ENCODE measurements around the gene BAG2.

Gene BAG2

DNA sequence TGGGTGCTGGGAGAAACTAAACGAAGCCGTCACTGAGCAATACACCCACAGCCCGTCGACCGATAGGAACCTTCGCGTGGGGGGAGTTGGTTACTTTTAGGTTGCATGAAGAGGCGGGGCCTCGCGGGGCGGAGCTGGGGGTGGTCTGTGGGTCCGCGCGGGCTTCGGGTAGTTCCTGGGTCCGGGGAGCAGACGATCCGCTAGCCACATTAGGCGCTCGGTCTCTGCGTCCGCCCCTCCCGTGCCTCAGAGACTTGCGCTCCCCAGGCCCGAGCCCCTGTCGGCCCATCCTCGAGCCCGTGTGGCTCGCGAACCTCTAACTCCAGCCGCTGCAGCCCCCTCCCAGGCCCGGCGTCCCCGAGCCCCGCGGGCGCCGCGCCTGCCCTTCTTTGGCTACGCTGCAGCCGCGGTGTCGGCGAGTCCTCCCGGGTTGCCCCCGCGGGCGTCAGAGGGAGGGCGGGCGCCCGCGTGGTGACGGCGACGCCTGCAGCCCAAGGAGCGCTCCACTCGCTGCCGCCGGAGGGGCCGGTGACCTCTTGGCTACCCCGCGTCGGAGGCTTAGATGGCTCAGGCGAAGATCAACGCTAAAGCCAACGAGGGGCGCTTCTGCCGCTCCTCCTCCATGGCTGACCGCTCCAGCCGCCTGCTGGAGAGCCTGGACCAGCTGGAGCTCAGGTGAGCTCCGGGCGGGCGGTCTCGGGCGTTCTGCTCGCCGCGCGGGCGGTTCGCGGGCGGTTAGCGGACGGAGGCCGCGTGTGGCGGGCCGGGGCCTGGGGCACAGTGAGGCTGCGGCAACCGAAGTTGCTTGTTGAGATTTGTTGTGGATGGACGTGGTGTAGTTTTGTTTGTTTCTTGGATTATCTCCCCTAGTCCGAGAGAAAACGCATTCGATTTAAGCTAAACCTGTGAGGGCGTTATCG is at the start of gene BAG2:
TSS of gene BAG2 (plus strand) at position 191 of the 920 bp plus-strand sequence. CDS start at position 563, 372 bp downstream.
- peak; percentile 36 for DNase-seq

DNA sequence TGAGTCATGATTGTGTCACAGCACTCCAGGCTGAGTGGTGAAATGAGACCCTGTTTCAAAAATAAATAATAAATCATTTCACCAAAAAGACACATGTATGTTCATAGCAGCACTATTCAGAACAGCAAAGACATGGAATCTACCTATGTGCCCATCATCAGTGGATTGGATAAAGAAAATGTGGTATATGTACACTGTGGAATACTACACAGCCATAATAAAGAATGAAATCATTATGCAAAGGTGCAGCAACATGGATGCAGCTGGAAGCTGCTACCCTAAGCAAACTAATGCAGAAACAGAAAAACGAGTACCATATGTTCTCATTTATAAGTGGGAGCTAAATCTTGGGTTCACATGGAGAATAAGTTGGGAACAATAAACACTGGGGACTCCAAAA is 49.0 kb upstream of the BAG2 start:
- DNase-seq = no peak

DNA sequence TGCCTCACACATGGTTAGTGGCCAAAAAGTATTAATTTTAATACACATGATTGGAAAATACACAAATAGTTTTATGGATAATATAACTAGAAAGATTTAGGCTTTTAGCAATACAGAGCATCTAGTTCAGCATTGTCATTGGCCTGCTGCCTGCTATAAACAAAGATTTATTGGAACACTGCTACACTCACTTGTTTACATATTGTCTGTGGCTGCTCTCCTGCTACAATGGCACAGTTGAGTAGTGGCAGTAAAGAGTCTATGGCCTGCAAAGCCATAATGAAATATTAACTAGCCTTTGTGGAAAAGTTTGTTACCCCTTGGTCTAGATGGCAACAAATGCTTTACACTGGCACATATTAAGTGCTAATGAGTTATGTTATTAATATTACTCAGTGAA is 44.4 kb upstream of the BAG2 start:
- no peak for DNase-seq

DNA sequence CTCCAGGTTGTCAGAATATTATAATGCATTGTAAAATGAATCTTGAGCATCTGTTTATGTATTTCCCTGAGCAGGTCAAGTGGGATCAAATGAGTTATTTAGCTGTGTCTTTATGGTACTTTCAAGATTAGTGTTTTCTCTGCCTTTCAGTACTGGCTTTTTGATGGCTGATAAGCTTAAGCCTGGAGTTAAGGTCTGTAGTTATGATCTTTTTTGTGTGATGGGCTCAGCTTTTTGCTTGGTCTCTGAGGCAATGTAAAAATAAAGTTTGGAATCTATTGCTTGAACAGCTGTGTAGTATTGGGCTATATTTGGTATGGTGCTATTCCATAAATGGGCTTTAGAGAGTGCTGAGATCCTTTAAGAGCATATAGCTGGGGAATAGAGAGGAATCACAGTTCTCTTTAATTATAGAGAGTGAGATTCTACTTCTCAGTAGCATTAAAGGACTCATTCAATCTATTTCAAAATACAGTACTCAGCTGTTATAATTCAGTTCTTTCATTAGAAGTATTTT is 41.4 kb upstream of the BAG2 start:
- no peak for DNase-seq

DNA sequence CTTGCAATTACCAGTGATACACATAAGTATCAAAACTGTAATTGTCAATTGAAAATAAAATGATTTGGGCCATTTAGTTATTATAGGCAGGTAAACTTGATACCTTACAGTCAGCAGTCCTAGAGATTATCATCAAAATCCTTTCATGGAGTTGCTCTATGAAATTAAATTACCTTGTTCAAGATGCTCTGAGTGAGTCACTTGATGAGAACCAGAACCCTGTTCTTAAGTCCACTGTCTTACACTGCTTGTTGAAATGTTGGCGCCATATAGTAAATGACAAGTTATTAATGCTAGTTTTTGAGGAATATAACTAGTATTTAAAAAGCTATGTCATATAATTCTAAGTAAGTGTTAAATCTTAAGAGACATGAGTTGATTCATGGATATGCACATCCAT is 37.2 kb upstream of the BAG2 start:
- DNase-seq = no peak

DNA sequence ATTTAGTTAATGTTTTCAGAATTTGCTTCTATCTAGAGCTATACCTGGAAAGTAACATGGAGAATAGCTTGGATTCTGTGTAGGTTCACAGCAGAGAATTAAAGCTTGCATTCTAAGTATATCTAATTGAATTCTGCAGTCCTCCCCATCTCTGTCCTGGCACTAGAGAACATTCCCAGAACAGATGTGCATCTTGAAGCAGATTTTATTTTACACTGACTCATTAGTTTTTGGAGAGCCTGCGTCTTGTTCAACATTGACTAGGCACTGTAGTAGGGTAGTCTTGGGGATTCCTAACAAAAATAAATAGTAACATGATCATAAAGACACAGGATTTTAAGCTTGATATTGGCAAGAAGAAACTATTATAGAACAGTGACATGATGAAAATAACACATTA is 36.2 kb upstream of the BAG2 start:
- DNase-seq = no peak

DNA sequence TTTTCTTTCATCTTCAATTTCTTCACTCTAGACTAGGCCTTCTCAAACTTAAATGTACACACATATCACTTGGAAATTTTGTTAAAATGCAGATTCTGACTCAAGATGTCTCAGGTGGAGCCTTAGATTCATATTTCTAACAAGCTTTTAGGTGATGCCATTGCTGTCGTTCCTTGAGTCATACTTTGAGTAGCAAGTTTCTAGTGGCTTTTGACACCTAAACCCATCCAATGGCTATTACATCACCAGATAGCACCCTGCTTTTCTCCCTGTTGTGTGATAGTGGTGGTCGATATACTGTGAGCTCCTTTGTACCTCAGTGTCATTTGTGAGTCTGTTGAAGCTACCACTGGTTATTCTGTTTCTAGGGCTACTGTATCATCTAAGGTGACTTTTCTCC is 34.8 kb upstream of the BAG2 start:
- DNase-seq = no peak

DNA sequence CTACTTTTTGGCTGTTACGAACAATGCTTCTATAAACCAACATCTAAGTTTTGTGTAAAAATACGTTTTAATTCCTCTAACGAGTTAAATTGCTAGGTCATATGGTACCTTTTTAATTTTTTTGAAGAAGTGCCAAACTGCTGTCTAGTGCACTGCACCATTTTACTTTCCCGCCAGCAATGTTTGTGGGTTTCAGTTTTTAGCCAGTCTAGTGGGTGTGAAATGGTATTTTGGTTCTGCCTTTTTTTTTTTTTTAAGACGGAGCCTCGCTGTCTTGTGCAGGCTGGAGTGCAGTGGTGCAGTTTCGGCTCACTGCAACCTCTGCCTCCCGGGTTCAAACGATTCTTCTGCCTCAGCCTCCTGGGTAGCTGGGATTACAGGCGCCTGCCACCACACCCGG is 34.1 kb upstream of the BAG2 start:
- no peak for DNase-seq

DNA sequence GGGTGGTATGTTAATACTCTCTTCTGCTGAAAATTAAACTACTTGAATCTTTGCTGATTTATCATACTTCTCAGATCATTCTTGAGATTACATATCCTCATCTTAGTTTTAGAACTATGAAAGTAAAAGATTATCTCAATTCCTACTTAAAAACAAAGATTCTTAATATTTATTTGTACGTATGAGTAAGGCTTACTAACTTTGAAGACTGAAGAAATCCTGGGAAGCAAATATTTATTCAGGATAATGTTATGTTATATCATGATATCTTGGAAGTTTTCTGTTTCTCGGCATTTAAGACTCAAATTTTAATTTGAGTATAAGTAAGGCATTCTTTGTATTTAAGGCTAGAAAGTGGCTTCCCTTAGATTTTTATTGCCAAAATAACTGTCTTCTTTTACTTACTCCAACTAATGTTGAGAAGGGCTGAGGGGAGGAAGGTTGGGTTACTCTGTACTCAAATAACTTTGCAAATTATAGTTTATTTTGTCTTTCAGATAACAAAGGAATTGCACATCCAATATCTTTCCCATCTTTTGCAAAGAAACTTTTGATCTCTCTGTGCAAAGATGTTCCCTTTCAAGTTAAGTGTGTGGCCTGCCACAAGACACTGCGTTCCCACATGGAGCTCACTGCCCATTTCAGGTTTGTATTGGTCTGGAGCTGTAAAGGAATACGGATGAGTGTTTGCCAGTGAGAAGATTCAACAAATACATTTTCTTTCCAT is 30.5 kb upstream of the BAG2 start:
- no peak for DNase-seq

DNA sequence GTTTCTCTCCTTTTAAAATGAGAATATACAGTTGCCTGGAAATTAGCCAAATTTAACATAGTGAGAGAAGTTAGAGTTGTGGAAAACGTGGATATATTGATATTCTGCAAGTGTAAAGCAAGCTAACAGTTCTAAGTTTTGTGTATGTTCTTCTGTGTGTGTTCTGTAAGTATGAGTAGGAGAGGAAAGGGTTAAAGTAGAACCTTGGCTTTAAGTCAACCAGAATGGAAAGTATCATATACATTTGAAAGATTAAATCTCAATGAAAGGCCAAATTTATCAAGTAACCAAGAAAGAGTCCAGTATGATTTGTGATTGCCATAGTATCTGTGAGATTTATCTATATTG is 30.0 kb upstream of the BAG2 start:
- DNase-seq = no peak

DNA sequence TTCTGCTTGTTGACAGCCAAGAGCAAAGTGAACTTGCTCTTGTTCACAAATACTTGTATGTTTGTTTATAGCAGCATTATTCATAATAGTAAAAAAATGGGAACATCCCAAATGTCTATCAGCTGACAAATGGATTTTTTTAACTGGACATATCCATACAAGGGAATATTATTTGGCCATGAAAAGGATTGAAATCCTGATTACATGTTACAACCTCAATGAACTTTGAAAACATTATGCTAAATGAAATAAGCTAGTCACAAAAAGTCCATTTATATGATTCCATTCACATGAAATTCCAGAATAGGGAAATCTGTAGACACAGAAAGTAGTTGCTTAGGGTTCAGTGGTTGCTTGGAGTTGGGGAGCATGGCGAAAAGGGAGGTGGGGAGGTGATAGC is 28.4 kb upstream of the BAG2 start:
- DNase-seq = no peak

DNA sequence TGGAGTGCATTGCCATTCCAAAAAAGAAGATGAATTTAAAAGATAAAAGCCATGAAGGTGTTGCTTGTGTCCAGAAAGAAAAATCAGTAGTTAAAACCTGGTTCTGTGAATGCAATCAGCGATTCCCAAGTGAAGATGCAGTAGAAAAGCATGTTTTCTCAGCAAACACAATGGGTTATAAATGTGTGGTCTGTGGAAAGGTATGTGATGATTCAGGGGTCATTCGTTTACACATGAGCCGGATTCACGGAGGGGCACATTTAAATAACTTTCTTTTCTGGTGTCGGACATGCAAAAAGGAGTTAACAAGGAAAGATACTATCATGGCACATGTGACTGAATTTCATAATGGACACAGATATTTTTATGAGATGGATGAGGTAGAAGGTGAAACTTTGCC is 24.7 kb upstream of the BAG2 start:
- DNase-seq = no peak

DNA sequence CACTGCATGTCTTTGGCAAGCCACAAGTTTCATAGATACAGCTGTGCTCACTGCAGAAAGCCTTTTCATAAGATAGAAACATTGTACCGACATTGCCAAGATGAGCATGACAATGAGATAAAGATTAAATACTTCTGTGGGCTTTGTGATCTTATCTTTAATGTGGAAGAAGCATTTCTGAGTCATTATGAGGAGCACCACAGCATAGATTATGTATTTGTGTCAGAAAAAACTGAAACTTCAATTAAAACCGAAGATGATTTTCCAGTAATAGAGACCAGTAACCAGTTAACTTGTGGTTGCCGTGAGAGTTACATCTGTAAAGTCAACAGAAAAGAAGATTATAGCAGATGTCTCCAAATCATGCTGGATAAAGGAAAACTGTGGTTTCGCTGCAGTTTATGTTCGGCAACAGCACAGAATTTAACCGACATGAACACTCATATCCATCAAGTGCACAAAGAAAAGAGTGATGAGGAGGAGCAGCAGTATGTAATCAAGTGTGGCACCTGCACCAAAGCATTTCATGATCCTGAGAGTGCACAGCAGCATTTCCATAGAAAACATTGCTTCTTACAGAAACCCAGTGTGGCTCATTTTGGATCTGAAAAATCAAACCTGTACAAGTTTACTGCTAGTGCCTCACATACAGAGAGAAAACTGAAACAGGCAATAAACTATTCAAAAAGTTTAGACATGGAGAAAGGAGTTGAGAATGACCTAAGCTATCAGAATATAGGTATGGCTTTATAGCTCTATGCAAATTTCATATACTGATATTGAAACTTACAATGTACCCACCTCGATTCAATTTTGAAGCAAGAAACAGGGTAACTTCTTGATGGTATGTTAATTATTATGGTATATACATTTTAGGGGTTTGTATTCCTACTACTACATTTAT is 23.9 kb upstream of the BAG2 start:
- DNase-seq = no peak

DNA sequence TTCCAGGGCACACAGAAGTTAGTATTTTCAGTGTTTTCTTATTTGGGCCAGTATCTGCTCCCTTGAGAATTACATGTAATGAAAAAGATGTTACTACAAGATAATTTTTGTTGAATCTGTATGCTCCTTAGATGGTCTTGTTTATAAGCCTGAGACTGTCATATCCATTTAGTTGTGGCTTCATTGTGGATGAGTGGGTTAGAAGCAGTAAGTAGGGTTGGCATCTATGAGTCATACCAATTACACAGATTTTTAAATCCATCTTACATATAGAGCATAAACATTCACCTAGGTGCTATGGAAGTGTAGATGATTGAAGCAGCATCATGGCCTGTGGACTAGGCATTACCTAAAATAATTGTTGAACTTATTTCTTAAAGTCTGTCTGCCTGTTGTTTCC is 13.5 kb upstream of the BAG2 start:
- DNase-seq = no peak

DNA sequence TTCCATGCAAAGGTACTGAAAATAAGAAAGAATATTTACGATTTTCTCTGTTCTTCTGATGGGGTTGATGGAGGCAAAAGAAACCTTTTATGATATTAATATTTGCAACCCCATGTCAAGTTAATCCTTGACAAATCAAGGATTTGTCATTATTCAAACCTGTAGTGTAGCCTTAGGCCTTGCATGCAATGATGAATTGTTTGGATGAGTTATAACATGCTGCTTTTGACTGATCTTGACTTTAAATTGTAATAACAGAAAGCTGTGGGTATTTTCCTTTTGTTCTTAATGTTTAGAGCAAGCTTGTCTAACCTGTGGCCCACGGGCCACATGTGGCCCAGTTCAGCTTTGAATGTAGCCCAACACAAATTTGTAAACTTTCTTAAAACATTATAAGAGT is 13.0 kb upstream of the BAG2 start:
- no peak for DNase-seq

DNA sequence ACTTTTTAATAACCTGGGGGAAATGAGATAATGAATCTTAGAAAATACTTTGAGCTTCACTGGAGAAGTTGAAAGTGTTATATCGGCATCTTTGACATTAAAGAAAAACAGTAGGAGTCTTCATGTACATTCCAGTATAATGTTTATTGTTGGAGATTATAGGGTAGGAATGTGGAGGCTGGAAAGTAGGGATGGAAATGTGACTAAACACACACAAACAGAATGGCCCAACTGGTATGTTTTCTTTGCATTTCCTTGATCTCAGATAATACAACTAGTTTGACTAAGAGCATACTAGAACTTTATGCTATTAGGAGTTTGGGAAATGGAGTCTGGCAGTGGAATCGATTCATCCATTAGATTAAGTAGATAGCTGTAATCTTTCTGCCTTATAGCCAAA is 10.1 kb upstream of the BAG2 start:
- DNase-seq = no peak

DNA sequence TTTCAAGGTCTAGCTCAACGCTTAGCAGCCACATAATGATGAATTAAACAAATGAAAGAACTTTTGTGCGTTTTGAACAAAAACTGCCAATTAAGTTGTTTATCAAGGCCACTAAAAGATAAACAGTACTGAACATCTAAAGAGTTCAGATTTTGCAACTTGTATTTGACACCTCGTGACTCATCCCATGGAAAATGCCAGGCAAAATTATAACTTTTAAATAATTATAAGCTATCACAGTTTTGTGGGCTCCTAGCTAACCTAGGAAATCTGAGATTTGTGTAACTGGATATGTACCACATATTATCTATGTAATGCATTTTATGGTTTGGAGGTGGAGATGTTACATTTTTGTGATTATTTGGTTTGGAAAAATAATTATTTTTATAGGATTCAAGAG is 9.6 kb upstream of the BAG2 start:
- no peak for DNase-seq

DNA sequence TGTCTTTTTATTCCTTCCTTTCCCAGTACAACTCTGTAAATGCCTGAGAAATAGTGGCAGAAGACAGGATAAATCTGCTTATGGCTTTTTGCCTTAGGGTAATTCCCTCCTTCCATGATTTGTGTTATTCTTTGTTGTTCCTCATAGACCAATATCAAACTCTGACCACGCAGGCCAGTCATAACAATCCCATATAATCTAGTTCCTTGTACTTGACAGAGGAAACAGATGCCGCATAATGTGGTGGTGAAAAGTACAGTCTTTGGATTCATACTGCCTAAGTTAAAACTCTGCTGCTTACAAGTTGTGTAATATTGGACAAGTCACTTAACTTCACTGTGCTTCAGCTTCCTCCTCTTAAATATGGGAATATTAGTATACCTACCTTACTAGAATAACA is 8.2 kb upstream of the BAG2 start:
- no peak for DNase-seq

DNA sequence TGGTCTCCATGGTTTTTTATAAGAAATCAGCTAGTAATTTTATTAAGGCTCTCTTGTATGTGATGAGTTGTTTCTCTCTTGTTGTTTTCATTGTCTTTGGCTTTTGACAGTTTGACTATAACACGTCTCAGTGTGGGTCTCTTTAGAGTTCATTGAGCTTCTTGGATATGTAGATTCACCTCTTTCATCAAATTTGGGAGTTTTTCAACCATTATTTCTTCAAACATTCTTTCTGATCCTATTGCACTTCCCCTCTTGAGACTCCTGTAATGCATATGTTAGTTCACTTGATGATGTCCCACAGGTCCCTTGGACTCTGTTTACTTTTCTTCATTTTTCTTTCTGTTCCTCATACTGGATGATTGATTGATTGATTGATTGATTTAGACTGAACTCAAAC is 7.0 kb upstream of the BAG2 start:
- DNase-seq = no peak

DNA sequence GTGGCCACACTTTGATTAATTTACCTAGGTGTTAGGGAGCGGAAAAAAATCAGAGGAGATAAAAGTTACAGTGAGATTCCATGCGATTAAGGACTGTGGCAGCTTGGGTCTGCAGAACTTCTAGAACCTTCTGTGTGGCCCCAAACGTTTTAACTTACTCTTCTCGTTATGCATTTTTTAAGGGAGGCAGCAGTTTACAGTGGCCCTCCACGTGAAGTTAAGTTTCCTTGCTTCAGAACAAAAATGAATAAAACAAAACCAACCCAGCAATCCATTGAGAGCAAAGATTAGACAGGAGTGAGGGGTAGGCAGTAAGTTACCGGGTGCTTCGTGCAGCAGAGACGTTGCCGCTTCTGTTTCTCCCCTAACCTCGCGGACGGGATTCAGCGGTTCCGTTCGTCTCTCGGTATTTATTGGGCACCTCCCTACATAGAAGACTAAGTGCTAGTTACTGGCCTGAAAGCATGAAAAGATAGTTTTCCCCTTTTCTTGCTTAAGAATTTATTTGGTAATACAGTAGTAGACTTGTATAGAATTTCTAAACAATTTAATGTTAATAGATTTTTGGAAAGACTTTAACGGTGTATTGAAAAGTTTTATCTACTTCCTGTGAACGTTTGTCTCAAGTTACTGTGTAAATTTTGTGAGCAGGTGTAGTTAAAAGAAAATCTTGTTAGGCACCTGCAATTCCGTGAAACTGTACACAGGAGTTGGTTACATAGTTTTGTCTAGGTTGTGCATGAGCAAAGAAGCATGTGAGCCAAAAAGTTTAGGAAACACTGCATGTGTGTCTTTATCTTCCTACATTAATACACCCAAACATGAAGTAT is 1.1 kb downstream of the BAG2 start:
- peak; percentile 19 for DNase-seq

DNA sequence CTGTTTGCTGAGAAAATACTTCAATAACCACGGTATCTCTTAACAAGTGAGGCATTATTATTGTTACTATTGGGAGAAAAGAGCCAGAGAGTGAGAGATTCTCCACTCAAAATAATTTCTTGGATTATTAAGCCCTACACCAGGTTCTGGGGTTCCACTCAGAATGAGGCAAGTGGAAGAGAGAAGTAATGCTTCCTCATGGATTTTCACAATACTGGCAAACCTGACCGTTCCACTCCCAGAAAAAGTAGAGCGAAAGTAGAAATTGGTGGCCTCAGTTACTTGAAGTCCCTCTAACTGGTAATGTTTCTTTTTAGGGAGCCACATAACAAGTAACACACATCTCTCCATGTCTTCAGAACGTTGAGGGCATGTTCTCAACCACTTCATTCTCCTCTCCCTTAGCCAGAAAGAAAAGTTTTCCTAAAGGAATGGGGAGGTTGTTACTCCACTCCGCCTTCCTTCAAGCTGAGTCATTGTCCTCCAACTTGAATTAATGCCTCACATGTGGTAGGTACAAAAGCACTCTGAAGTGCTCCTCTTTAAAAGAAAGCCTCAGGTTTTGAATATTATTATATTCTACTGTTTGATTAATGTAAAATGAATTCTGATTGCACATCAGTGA is 1.9 kb downstream of the BAG2 start:
- no peak for DNase-seq

DNA sequence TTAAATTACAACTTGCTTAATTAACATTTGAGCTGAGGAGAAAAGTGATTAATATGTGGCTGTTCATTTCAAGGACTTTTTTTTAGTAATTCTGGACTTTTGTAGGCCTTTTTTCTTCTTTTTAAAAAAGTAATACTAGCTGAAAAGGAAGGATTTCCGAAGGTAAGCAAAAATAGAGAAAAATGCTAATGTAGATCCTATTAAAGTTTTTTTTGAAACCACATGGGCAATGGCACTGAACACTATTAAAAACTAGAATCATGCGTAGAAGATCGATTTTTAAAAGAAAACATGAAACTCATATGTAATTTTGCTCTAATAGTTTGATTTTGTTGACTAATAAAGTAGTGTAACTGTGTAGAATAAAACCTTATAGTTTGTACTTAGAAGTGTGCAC is 2.4 kb downstream of the BAG2 start:
- no peak for DNase-seq
